K562 (cell line): Measurements from ENCODE around the gene ELAVL3. TPM values are rescaled to one million over a fixed set of nuclear protein-coding genes. Genes with fewer than 3 reads are reported as not detected.
A peak's percentile ranks its signal among the peaks of the same experiment; 100 is the strongest.

Source experiments
- ADNP ChIP-seq: fragments of 200-800 bp; sonication (Bioruptor generic); IDR thresholded peaks from 2 replicates; pipeline ENCODE4 v1.6.1; 2016; ENCODE audit warnings: missing genetic modification characterization, missing compliant biosample characterization
- PRPF4 ChIP-seq: fragments of 200-400 bp; formaldehyde crosslinking; IDR thresholded peaks from one replicate; pipeline ENCODE4 v1.6.1; 2017; ENCODE audit warnings: low read length, low read depth, mild to moderate bottlenecking; ENCODE audit not compliant: insufficient read depth, poor library complexity, severe bottlenecking
- RBM15 ChIP-seq: fragments of 200-400 bp; formaldehyde crosslinking; IDR thresholded peaks from 2 replicates; pipeline ENCODE4 v1.6.1; 2018; ENCODE audit warnings: mild to moderate bottlenecking, low read length, moderate library complexity; ENCODE audit not compliant: insufficient read depth
- REST ChIP-seq, 2 experiments: fragments of 450-650 bp; formaldehyde crosslinking in 1 of 2; IDR thresholded peaks; 2 replicates each; pipeline versions ENCODE4 v1.4.0 to v1.6.1; 2014 to 2020; ENCODE audit warnings: mild to moderate bottlenecking in 2 of 2, borderline replicate concordance in 1 of 2, low read depth in 1 of 2
- ZFP36 ChIP-seq: fragments of 150-350 bp; IDR thresholded peaks from 2 replicates; pipeline ENCODE4 v1.6.1; 2018; ENCODE audit warnings: low read length, low read depth; ENCODE audit not compliant: partially characterized antibody
- polyA plus RNA-seq, 8 experiments: library from polyadenylated mRNA; depleted of rRNA in 4 of 8; stranded (reverse) in 5 of 8; unstranded in 3 of 8; fragments of >200 nt; fragmentation: Nextera tagmentation in 2 of 8; fragmentation: Illumina TruSeq in 1 of 8; extraction: Ambion mirVana in 2 of 8; extraction: Trizol in 1 of 8; gene quantifications; 2 replicates each; pipeline versions ENCODE4 v1.2.1 to v1.2.3, GENCODE V29; 2011 to 2014; ENCODE audit warnings: inconsistent platforms in 1 of 8, missing spikeins in 1 of 8
- total RNA-seq, 7 experiments: library from RNA; depleted of rRNA in 6 of 7; stranded (reverse); fragments of >200 nt in 6 of 7; fragmentation: Illumina TruSeq in 2 of 7; extraction: Trizol in 2 of 7; gene quantifications; 2 replicates each; pipeline versions ENCODE4 v1.2.1 to v1.2.3, GENCODE V29; 2011 to 2021; ENCODE audit warnings: low replicate concordance in 1 of 7
- TF ChIP-seq, protein P1 (sequence below): sonication (generic); formaldehyde crosslinking; IDR thresholded peaks from 2 replicates; pipeline ENCODE4 v1.8.1; 2023; ENCODE audit warnings: mild to moderate bottlenecking, missing genetic modification reagents
- TF ChIP-seq, protein P2 (sequence below): conservative IDR thresholded peaks from 2 replicates; pipeline ENCODE4 v1.6.1; 2011; ENCODE audit warnings: low read depth, mild to moderate bottlenecking, low read length; ENCODE audit not compliant: control insufficient read depth

Gene ELAVL3
- total and polyA plus RNA-seq, 9 of the 15 experiments (the other 6 are each of a cell fraction or from before 2014, with no cell fraction given) = not detected

- TF ChIP-seq REST (IDR thresholded peaks at IDR 0.05; ENCODE audit: borderline replicate concordance) (no peak), REST (CRISPR knock-in tag; IDR thresholded peaks at IDR 0.05; ENCODE audit: low read depth) (no peak), ADNP (no peak), ZFP36 (no peak), PRPF4 (no peak), RBM15 (no peak)
- TF ChIP-seq, protein P1, sequence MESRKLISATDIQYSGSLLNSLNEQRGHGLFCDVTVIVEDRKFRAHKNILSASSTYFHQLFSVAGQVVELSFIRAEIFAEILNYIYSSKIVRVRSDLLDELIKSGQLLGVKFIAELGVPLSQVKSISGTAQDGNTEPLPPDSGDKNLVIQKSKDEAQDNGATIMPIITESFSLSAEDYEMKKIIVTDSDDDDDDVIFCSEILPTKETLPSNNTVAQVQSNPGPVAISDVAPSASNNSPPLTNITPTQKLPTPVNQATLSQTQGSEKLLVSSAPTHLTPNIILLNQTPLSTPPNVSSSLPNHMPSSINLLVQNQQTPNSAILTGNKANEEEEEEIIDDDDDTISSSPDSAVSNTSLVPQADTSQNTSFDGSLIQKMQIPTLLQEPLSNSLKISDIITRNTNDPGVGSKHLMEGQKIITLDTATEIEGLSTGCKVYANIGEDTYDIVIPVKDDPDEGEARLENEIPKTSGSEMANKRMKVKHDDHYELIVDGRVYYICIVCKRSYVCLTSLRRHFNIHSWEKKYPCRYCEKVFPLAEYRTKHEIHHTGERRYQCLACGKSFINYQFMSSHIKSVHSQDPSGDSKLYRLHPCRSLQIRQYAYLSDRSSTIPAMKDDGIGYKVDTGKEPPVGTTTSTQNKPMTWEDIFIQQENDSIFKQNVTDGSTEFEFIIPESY (CRISPR knock-in tag) = peak; percentile 85
- TF ChIP-seq, protein P2, sequence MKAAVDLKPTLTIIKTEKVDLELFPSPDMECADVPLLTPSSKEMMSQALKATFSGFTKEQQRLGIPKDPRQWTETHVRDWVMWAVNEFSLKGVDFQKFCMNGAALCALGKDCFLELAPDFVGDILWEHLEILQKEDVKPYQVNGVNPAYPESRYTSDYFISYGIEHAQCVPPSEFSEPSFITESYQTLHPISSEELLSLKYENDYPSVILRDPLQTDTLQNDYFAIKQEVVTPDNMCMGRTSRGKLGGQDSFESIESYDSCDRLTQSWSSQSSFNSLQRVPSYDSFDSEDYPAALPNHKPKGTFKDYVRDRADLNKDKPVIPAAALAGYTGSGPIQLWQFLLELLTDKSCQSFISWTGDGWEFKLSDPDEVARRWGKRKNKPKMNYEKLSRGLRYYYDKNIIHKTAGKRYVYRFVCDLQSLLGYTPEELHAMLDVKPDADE = no peak
Measured at GRCh38 chr19:11421371-11422098, 59.3 kb downstream of the ELAVL3 start (continued).
